ENCODE measurements around the gene MYLK4.

MYLK4 gene

DNA sequence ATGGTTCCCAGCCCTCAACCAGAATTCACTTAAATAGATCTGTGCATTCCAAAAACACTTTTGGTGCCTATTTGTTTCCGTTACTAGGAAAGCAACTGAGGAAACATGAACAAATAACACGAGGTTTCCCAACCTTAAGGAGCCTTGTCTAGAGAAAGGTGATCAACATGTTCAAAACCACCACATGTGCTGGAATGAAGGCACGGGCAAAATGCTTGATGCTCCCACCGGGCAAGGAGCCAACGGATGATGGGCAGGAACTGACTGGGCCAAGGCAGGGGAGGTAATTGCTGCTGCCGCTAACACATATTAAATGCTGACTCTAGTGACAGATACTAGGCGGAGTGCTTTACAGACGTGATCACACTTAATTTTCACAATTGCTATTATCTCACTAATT is 2.5 kb downstream of the MYLK4 start:
- H3K9me3 ChIP-seq (ENCODE audit: insufficient read depth, low read depth, low read length), result no peaks in the 10 kb centered on the region
- no peaks in the 10 kb centered on the region for H4K20me1 ChIP-seq (ENCODE audit: insufficient read depth, low read length, poor library complexity, severe bottlenecking)
- no peaks in the 10 kb centered on the region for H3K9me2 ChIP-seq (replicated peaks; ENCODE audit: low read depth, low read length)
- H3K4me3 ChIP-seq (ENCODE audit: low read length, poor library complexity, severe bottlenecking), result no peak overlapping the region
- H3K79me2 ChIP-seq (ENCODE audit: insufficient read depth, low read length), result no peaks in the 10 kb centered on the region
- no peak for TF ChIP-seq EZH2phosphoT487 (IDR thresholded peaks at IDR 0.05; ENCODE audit: borderline replicate concordance)
- TF ChIP-seq, protein P1, sequence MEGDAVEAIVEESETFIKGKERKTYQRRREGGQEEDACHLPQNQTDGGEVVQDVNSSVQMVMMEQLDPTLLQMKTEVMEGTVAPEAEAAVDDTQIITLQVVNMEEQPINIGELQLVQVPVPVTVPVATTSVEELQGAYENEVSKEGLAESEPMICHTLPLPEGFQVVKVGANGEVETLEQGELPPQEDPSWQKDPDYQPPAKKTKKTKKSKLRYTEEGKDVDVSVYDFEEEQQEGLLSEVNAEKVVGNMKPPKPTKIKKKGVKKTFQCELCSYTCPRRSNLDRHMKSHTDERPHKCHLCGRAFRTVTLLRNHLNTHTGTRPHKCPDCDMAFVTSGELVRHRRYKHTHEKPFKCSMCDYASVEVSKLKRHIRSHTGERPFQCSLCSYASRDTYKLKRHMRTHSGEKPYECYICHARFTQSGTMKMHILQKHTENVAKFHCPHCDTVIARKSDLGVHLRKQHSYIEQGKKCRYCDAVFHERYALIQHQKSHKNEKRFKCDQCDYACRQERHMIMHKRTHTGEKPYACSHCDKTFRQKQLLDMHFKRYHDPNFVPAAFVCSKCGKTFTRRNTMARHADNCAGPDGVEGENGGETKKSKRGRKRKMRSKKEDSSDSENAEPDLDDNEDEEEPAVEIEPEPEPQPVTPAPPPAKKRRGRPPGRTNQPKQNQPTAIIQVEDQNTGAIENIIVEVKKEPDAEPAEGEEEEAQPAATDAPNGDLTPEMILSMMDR (conservative IDR thresholded peaks at IDR 0.05; ENCODE audit: low read length), result no peak
- H3F3A ChIP-seq (ENCODE audit: low read depth), result peaks cover 8% of the 10 kb centered on the region
- no peak overlapping the region for H3K9ac ChIP-seq (ENCODE audit: low read depth, low read length, poor library complexity, severe bottlenecking)
- no peak overlapping the region for H2AFZ ChIP-seq (ENCODE audit: low read length)
- H3K4me1 ChIP-seq (ENCODE audit: insufficient read depth, low read length, poor library complexity, severe bottlenecking), result peaks cover 67% of the 10 kb centered on the region
- no peaks in the 10 kb centered on the region for H3K36me3 ChIP-seq (ENCODE audit: insufficient read depth, low read length)
- no peaks in the 10 kb centered on the region for H3K27me3 ChIP-seq (ENCODE audit: insufficient read depth, low read length, poor library complexity, severe bottlenecking)
- no peak overlapping the region for H3K4me2 ChIP-seq (ENCODE audit: low read depth, low read length, poor library complexity, severe bottlenecking)

DNA sequence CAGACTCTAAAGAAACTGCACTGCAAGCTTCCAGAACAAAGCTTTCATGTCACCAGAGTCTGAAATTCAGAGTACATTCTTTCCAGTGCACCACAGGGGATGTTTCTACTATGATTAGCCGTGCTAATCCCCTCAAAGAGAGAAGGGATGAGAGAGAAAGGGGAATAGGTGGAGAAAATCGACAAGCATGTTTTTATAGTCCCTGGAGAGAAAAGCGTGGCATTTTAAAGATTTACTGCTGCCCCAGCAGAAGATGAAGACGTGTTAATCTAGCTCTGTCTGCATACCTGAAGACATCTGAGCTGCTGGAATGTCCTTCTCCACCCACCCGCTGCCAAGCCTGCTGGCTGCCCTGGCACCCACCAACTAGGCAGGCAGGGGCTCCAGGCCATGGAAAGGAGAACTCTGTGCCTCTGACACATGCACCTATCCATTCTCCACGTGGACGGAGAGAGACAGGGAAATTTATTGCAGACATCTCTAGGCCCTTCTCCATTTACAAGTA is 4.1 kb downstream of the MYLK4 start:
- no peak for TF ChIP-seq EZH2phosphoT487 (IDR thresholded peaks at IDR 0.05; ENCODE audit: borderline replicate concordance)
- TF ChIP-seq, protein P1 (conservative IDR thresholded peaks at IDR 0.05; ENCODE audit: low read length), result no peak
- Histone ChIP-seq H2AFZ (ENCODE audit: low read length) (no peak overlapping the region; the same call in 1 of the 2 replicates), H3K9ac (ENCODE audit: low read depth, low read length, poor library complexity, severe bottlenecking) (no peak overlapping the region), H3K79me2 (ENCODE audit: insufficient read depth, low read length) (no peaks in the 10 kb centered on the region), H3K36me3 (ENCODE audit: insufficient read depth, low read length) (no peaks in the 10 kb centered on the region), H4K20me1 (ENCODE audit: insufficient read depth, low read length, poor library complexity, severe bottlenecking) (no peaks in the 10 kb centered on the region), H3K9me2 (replicated peaks; ENCODE audit: low read depth, low read length) (no peaks in the 10 kb centered on the region), H3K4me2 (ENCODE audit: low read depth, low read length, poor library complexity, severe bottlenecking) (no peak overlapping the region), H3K4me3 (ENCODE audit: low read length, poor library complexity, severe bottlenecking) (no peak overlapping the region), H3F3A (ENCODE audit: low read depth) (peaks cover 6% of the 10 kb centered on the region), H3K4me1 (ENCODE audit: insufficient read depth, low read length, poor library complexity, severe bottlenecking) (peaks cover 52% of the 10 kb centered on the region), H3K27me3 (ENCODE audit: insufficient read depth, low read length, poor library complexity, severe bottlenecking) (no peaks in the 10 kb centered on the region), H3K9me3 (ENCODE audit: insufficient read depth, low read depth, low read length) (no peaks in the 10 kb centered on the region)

DNA sequence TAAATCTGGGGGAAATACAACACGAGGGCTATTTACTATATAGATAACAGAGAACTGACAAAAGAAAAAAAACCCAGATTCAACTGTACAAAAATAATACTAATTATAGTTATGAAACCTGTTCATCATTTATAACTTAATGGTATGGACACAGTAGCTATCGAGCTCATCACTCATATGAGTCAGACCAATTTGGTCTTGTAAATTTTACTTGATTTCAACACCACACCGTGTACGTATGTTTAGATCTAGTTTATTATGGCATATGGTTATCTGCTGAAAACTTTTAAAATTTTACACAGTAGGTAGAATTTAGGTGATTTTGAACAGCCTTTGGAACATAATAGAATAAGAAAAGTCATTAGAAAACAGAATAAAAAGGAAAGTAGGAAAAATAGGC is 5.5 kb downstream of the MYLK4 start:
- H3K4me2 ChIP-seq (ENCODE audit: low read depth, low read length, poor library complexity, severe bottlenecking), result no peak overlapping the region
- no peaks in the 10 kb centered on the region for H4K20me1 ChIP-seq (ENCODE audit: insufficient read depth, low read length, poor library complexity, severe bottlenecking)
- no peaks in the 10 kb centered on the region for H3K9me3 ChIP-seq (ENCODE audit: insufficient read depth, low read depth, low read length)
- no peak overlapping the region for H2AFZ ChIP-seq (ENCODE audit: low read length)
- no peak overlapping the region for H3K4me3 ChIP-seq (ENCODE audit: low read length, poor library complexity, severe bottlenecking)
- peaks cover 44% of the 10 kb centered on the region for H3K4me1 ChIP-seq (ENCODE audit: insufficient read depth, low read length, poor library complexity, severe bottlenecking)
- no peaks in the 10 kb centered on the region for H3K27me3 ChIP-seq (ENCODE audit: insufficient read depth, low read length, poor library complexity, severe bottlenecking)
- H3K9ac ChIP-seq (ENCODE audit: low read depth, low read length, poor library complexity, severe bottlenecking), result no peak overlapping the region
- no peaks in the 10 kb centered on the region for H3F3A ChIP-seq (ENCODE audit: low read depth)
- TF ChIP-seq, protein P1 (conservative IDR thresholded peaks at IDR 0.05; ENCODE audit: low read length), result no peak
- TF ChIP-seq EZH2phosphoT487 (IDR thresholded peaks at IDR 0.05; ENCODE audit: borderline replicate concordance), result no peak
- no peaks in the 10 kb centered on the region for H3K36me3 ChIP-seq (ENCODE audit: insufficient read depth, low read length)
- H3K79me2 ChIP-seq (ENCODE audit: insufficient read depth, low read length), result no peaks in the 10 kb centered on the region
- no peaks in the 10 kb centered on the region for H3K9me2 ChIP-seq (replicated peaks; ENCODE audit: low read depth, low read length)

Measured in Loucy (cell line).